Stimulated activated CD4-positive, alpha-beta T cell treated with anti-CD3 and anti-CD28 coated beads, Interleukin-2, amount 100 ng/mL, for 24 hours (primary cell): ENCODE measurements around the gene FOXO3.

Experiments used
- DNase-seq, 2 donors: peaks; one replicate each; pipeline ENCODE4 v3.0.0-alpha.2; 2020

Gene FOXO3

DNA sequence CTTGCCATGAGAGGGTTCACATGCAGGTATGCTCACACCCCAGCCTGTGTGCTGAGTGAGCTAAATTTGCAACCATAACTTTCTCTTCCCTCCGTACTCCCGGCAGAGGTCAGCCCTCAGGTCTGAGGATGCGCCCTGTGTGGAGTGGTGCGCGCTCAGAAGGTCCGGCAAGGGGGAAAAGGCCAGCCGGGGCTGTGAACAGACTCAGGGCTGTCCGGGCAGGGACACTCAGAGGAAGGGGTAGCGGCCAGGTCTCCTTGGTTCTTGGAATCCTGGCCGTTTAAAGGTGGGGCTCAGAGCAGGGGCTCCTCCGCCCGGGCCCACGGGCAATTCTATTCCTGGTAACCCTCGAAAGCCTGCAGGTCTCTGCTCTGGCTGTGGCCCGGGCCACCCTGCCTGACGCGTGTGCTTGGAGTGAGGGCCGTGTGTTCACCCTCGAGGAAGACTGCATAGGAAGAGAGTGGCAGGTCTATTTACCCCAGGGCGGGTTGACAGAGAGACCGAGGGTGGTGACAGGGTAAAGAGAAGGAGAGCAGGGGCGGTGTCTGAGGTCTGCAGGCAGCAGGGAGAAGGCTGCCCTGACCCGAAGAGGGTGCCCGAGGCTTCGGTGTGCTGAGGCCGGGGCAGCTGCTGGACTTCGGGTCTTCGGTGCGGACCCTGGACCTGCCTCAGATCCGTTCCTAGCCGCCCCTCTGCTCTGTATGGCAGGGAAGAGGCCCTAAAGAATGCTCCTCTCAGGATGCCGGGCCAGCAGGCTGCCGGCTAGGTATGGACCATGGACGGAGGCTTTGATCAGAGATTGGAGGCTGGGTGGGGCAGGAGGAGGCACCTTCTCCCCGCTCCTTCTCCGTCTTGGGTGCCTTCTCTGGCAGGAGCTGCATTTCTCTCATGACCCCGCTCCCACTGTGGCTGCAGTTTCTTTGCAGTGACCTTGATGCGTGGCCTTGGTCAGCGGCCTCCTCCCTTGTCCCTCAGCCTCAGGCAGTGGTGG lies 156.4 kb downstream of the FOXO3 start:
- DNase-seq, result no peak

DNA sequence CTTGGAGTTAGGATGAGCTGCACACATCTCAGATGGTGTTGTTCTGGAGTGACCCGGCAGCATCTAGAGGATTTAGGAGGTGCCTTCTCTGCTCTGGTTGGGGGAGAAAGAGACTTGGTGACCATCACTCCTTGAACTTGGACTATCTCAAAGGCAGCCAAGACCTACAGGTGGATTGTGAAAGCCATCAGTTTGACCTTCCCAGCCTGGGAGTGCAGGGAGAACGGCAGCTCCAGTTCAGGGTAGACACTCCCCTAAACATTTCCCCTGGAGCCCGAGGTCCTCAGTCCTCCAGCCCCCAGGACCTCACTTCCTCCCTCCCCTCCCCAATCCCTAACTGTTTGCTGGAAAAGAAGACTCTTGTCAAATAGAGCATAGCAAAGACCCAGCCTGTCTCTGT lies 158.8 kb downstream of the FOXO3 start:
- no peak for DNase-seq

DNA sequence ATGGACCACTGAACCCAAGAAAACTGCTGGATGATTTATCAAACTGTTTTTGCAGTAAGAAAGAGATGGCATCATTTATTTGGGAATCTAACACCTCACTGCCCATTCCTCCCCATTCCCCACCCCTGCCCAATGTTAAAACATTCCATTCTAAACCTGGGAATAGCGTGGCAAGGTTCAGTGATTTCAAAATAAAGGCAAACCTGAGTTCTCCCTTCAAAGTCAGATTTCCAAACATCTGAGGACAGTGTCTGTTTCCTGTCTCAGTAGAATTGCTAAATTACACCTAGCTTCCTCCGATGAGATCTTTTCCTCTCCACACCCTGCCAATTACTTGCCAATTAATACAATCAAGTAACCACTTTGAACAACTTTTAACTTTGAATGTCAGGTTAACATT lies 160.1 kb downstream of the FOXO3 start:
- DNase-seq, result no peak

DNA sequence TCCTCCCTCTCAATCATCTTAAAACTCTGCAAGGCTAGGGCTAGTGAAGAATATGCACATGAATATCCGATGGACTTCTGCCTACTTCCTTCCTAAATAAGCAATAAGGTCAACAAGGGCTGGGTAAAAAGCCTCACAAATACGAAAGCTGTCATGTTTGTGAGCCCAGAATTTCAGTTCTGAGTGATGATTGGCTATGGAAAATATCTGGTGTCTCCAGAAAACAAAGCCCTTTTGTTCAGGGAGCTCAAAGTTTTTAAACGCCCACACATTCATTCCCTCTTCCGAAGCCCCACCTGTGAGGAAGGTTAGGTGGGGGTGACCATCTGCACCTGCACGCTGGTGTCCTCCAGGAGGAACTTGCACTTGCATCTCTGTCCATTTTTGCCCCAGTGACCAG lies 160.6 kb downstream of the FOXO3 start:
- no peak for DNase-seq

DNA sequence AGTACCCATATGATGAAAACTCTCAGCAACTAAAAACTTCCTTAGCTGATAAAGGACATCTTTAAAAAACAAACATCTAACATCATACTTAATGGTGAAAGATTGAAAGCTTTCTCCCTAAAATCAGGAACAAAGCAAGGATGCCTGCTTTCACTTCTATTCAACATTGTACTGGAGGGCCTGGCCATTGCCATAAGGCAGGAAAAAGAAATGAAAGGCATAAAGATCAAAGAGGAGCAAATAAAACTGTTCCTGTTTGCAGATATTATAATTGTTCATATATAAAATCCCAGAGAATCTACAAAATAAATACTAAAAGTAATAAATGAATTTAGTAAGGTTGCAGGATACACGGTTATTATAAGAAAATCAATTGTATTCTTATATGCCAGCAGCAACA lies 162.9 kb downstream of the FOXO3 start:
- DNase-seq, result no peak

DNA sequence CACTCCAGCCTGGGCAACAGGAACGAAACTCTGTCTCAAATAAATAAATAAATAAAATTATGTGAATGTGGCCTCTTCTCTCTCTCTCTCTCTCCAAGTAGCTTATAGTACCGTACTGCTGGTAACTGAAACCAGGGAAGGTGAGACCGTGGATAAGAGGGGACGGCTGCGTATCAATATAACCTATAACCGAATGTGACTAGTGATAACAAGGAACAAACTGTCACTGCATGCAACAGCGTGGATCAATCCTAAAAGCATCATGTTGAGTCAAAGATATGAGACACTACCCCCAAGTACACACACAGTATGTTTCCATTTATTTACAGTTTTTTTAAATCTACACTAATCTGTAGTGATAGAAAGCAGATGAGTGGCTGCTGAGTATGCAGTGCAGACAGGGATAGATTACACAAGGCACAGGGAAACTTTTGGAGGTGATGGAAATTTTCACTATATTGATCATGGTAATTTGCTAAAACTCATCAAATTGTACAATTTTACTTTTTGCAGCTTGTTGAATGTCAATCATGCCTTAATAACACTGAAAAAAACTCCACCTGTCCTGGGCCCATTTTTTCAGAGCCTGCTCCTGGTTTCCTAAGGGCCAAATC lies 166.1 kb downstream of the FOXO3 start:
- no peak for DNase-seq

DNA sequence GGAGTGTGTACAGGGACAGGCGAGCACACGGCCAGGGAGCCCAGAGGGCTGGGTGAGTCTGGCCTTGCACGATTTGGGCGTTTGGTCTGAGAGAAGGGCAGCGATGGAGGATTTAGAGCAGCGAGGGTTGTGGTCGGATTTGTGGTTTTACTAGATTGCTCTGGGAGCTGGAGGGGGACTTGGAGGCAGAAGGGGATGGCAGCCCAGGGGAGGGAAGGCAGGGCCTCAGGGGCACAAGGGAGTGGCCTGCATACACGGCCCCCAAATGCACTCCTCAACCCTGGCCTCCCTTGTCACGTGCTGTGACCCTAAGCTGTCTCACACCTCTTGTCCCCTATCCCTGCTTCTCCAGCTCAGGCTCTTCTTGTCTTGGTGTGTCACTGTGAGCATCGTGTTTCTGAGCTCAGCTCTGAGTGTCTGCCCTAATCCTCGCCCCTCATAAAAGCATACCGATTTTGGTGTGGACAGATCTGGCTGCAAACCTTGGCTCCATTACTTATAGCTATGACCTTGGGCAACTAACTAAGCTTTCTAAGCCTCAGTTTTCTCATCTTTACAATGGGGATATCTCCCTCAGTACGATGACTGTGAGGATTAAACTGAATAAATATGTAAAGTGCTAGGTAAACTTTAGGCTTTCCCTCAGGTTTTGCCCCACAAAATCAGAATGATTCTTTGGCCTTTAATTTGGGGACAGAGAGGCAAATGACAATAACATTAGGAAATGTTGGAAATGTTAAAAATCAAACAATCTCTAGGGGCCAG lies 167.4 kb downstream of the FOXO3 start:
- DNase-seq, result no peak

DNA sequence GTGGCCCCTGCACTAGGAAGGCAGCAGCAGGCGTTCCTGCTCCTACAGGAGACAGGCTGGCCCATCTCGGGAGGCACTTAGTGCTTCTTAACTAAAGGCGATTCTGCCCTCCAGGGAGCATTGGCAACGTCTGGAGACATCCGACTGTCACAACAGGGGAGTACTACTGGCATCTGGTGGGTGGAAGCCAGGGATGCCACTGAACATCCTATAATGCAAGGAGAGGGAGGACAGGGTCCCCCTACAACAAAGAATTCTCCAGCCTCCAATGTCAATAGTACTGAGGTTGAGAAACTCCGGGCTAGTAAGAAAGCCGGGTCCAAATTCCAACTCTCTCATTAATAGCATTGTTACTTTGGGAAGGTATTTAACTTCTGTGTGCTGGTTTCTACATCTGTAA lies 168.1 kb downstream of the FOXO3 start:
- DNase-seq, result no peak

DNA sequence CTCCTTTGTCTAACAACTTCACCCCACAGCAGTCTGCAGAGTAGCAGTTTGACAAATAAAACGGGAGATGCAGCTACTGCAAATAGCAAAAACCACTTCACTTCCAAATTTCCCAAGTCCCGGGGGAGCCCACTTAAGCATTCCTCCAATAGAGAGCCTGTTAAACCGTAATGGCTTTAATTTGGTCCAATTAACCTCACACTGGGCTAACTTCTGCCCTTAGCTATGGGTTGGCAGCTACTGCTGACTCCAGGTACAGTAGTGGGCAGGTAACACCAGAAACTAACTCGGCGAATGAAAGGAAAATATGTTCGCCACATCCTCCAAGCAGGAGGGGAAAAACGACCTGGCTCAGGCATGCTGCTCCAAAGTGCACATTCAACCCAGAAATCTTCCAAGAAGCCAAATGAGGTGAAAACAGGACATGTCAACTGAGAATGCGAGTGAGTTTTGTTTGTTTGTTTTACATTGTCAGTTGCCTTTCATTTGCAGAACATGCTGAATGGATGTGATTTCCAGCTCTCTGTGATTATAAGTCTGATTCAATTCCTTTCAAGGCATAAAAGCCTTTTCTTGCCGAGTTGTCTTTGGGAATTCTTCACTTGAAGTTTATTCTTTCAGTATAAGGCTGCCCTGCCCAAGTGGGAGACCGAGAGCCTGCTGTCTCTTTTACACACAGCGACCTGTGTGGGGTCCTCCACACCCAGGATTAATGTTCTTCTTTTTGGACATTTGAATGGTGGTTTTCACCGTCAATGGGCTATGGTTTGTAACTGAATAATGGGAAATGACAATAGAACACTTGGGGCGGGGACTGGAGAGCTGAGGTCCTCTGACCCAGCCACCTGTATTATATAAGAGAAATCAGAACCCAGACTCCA lies 170.2 kb downstream of the FOXO3 start:
- DNase-seq, result no peak

DNA sequence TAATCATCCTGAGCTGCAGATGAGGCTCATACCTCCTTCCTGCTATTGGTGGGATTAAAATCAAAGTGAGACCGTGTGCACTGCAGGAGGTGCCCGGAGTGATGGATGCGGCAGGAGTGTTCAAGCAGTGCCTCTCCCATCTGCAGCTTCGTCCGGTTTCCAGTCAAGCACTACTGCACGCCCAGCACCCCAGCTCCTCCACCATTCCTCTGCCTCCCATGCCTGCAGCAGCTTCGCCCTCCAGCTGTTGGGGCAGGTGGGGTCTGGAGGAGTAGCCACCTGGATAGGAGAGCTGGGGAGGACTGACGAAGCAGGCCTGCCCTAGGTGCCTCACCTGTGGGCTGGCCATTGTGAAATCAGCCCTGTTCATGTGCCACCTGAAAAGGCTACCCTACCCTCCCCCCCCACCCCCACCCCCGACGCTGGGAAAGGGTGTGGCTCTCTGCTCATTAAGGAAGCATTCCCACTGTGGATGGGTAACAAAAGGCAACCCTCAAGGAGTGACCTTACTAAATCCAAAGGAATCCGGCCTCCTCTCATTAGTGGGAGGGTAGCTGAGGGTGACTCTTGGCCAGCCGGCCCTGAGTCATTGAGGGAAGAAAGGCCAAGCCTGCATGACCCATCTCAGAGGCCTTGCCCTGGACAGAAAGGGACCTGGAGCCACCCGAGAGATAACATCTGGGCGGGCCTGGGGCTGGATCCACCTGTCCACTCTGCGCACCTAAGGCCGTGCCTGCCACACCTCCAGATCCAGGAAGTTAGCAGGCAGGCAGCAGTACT lies 171.6 kb downstream of the FOXO3 start:
- no peak for DNase-seq

DNA sequence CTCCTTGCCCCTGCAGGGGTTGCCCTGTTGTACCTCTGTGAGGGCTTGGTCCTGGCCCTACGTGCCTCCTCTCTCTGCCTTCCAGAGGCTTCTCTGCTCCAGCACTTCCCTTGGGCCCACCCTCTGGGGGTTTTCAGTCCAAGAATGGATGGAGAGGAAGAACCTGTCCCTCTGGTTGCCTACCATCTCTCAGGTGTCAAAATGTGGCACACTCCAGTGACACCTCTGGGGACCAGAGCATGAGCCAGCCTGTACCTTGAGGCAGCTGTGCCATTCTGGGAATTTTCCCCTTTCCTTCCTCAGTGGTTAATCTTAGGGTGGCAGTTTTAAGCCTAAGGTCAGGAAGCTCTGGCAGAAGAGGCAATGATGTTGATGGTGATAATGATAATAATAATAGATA lies 172.3 kb downstream of the FOXO3 start:
- no peak for DNase-seq

DNA sequence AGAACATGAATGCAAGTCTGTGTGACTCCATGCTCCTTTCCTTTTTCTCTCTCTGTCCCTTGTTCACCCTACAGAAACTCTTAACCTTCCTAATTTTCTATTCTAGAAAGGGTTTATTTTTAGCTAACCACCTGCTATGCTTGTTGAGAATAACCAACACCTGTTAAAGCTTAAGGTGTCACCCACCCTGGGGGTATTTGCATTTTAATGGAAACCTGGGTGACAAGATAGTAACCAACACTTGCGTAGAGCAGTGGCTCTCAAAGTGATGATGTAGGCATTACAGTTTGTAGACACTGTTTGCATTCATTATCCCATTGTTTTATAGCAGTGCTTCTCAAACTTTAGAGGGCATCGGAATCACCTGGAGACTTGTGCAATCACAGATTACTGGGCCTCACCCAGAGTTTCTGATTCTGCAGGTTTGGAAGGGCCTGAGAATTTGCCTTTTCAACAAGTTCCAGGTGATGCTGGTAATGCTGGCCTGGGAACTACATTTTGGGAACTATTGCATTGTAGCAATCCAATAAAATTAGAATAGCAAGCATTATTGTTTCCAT lies 173.1 kb downstream of the FOXO3 start:
- DNase-seq, result no peak
